Activated gamma-delta T cell treated with anti-CD3 and anti-CD28 coated beads, Interleukin-2, amount 50 U/mL, for 16 hours (primary cell): ENCODE data around the gene FAM240A.
"Not testable (repeated sequence)": the region's sequence is repeated elsewhere in the genome, so short reads cannot be mapped to it uniquely, and the experiment has no call there.

Experiments
- DNase-seq: peaks from one replicate; pipeline ENCODE4 v3.0.0-alpha.2; 2020; ENCODE audit warnings: low read depth

FAM240A gene

GRCh38 chr3:46612324-46612723 is at the start of gene FAM240A:
FAM240A (plus strand) TSS chr3:46612525; CDS start chr3:46612684, 159 bp downstream.
- no peak for DNase-seq

- no peak for DNase-seq
These were observed 47.9 kb upstream of the FAM240A start for GRCh38 chr3:46564190-46565021.

- no peak for DNase-seq
These were observed 47.2 kb upstream of the FAM240A start for GRCh38 chr3:46565077-46565476.

- no peak for DNase-seq
These were observed 46.7 kb upstream of the FAM240A start for GRCh38 chr3:46565607-46566039.

- no peak for DNase-seq
These were observed 46.2 kb upstream of the FAM240A start, which contains the start of gene LRRC2 for GRCh38 chr3:46566040-46566641. LRRC2 (minus strand) TSS chr3:46566302; CDS start chr3:46551591, 14,711 bp downstream.

- no peak for DNase-seq
These were observed 40.6 kb upstream of the FAM240A start for GRCh38 chr3:46571684-46572083.

GRCh38 chr3:46573701-46574100 is 38.6 kb upstream of the FAM240A start:
- no peak for DNase-seq

- DNase-seq: no peak
These were observed 38.1 kb upstream of the FAM240A start for GRCh38 chr3:46574243-46574646.

GRCh38 chr3:46574881-46575576 is 37.3 kb upstream of the FAM240A start:
- DNase-seq: no peak

- no peak for DNase-seq
These were observed 36.6 kb upstream of the FAM240A start for GRCh38 chr3:46575577-46576222.

- no peak for DNase-seq
These were observed 35.9 kb upstream of the FAM240A start for GRCh38 chr3:46576386-46576785.

GRCh38 chr3:46576879-46577278 is 35.4 kb upstream of the FAM240A start:
- DNase-seq: no peak

- not testable (repeated sequence) for DNase-seq
These were observed 34.6 kb upstream of the FAM240A start for GRCh38 chr3:46577580-46578249.

GRCh38 chr3:46578973-46579755 is 33.2 kb upstream of the FAM240A start:
- no peak for DNase-seq

GRCh38 chr3:46579756-46580286 is 32.5 kb upstream of the FAM240A start:
- DNase-seq: no peak

GRCh38 chr3:46580675-46581074 is 31.6 kb upstream of the FAM240A start:
- DNase-seq: no peak

- no peak for DNase-seq
These were observed 27.5 kb upstream of the FAM240A start for GRCh38 chr3:46584598-46585467.

- no peak for DNase-seq
These were observed 26.3 kb upstream of the FAM240A start for GRCh38 chr3:46585799-46586693.
